Vein endothelial cell (primary cell): ENCODE measurements around the gene METTL13. TPM values are rescaled to one million over a fixed set of nuclear protein-coding genes. Genes with fewer than 3 reads are reported as not detected.

ENCODE experiments used
- small RNA-seq: library from RNA; depleted of rRNA; stranded (forward); fragments of <200 nt; gene quantifications from one replicate; pipeline ENCODE3, GENCODE V24; 2012
- total RNA-seq: library from RNA; depleted of rRNA; stranded (reverse); fragments of >200 nt; gene quantifications from 2 replicates; pipeline ENCODE4 v1.2.3, GENCODE V29; 2012

METTL13 gene
- 13.4 and 17.1 TPM in 2 replicates for total RNA-seq

GRCh38 chr1:171781176-171781875, at the start of gene METTL13:
TSS of gene METTL13 (plus strand) at chr1:171781660. CDS start at chr1:171781968, 308 bp downstream.

GRCh38 chr1:171741872-171742576, 39.4 kb upstream of the METTL13 start, which contains the start of gene VAMP4:
TSS of gene VAMP4 (minus strand) at chr1:171742065. CDS start at chr1:171738414, 3,651 bp downstream.

GRCh38 chr1:171841050-171841910, 59.8 kb downstream of the METTL13 start, which contains the start of gene DNM3:
TSS of gene DNM3 (plus strand) at chr1:171841498. CDS start at chr1:171841657, 159 bp downstream.

Small RNA genes lying within 50 kb of the gene (small RNA-seq; reads per million reads assigned to genes)
- gene RF00601: 0.11 reads per million

Other genes with a start within 250 kb of the METTL13 start
- gene MYOCOS, start 159.4 kb upstream of the METTL13 start, total RNA-seq: not detected in 2 replicates
- not detected in 2 replicates for gene MYOC, start 129.0 kb upstream of the METTL13 start, total RNA-seq
- 4.2 and 6.9 TPM in 2 replicates for gene VAMP4, start 39.6 kb upstream of the METTL13 start, total RNA-seq
- gene DNM3, start 59.8 kb downstream of the METTL13 start, total RNA-seq: 1.6 and 3.8 TPM in 2 replicates